Ovary (tissue), 3 donors: ENCODE results near the gene TNFRSF21.

ENCODE experiments used
- EP300 ChIP-seq: sonication (generic); formaldehyde crosslinking; IDR thresholded peaks from one replicate; pipeline ENCODE4 v1.6.1; 2017; ENCODE audit warnings: antibody characterized with exemption
- POLR2A ChIP-seq: fragments of 450-650 bp; IDR thresholded peaks from one replicate; pipeline ENCODE4 v1.6.1; 2017; ENCODE audit warnings: antibody characterized with exemption, mild to moderate bottlenecking, moderate library complexity
- TF ChIP-seq, protein P1 (sequence below), 3 donors: fragments of 450-650 bp in 2 of 3; fragments of 200-600 bp in 1 of 3; IDR thresholded peaks; one replicate each; pipeline versions ENCODE4 v1.5.1 to v1.8.0; 2016 to 2022; ENCODE audit warnings: antibody characterized with exemption in 3 of 3, mild to moderate bottlenecking in 1 of 3
- donor health status: DM: no; HTN: no; CAD: no.

DNA sequence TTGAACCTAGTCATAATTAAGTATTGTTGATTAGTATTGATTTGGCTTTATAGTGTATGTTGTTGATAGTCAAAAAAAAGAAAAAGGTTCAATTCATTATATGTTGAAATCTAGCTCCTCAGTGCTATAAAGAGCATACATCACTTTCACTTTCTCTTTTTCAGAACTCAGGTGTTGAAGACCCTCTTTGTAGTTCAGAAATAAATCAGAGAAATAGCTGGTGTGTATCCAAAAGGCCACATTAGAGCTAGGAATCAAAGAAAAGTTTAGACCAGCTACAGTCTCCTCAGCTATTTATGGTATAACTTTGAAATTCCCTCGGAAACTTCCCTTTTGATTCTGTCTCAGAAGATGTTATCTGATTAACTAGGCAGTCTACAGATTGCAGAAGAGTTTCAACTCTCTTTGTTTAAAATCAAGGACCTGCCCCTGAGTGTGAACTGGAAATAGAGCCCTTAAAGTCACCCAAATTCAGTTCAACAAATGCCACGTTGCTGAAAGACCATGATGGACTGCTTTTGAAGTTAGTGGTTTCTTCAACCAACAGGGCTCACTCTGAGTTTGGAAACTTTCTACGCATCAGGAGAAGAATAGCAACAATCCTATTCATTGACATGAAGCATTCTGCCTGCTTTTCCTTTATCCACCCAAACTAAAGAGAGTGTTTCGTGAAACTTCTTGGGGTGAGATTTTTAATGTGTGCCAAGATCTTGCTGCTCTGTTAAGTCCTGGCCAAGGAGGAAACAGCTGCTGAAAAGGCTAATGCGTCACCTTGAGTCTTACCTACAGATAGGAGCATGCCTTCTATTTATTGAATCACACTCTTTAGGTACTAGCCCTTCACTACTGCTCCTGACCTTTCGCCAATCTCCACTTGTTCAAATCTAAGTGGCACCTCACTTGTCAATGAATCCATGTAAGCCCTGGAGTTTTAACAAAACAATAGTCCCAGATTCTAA lies 111.7 kb downstream of the TNFRSF21 start:
- TF ChIP-seq, protein P1, sequence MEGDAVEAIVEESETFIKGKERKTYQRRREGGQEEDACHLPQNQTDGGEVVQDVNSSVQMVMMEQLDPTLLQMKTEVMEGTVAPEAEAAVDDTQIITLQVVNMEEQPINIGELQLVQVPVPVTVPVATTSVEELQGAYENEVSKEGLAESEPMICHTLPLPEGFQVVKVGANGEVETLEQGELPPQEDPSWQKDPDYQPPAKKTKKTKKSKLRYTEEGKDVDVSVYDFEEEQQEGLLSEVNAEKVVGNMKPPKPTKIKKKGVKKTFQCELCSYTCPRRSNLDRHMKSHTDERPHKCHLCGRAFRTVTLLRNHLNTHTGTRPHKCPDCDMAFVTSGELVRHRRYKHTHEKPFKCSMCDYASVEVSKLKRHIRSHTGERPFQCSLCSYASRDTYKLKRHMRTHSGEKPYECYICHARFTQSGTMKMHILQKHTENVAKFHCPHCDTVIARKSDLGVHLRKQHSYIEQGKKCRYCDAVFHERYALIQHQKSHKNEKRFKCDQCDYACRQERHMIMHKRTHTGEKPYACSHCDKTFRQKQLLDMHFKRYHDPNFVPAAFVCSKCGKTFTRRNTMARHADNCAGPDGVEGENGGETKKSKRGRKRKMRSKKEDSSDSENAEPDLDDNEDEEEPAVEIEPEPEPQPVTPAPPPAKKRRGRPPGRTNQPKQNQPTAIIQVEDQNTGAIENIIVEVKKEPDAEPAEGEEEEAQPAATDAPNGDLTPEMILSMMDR (IDR thresholded peaks at IDR 0.05), result no peak
- no peak for TF ChIP-seq POLR2A
- no peak for TF ChIP-seq EP300
